GM19324 (cell line): ENCODE measurements around the gene CTSF.
"Not testable (repeated sequence)": the region's sequence is repeated elsewhere in the genome, so short reads cannot be mapped to it uniquely, and the experiment has no call there.

ENCODE experiments used
- ATAC-seq: cut with Tn5 transposase; IDR thresholded peaks from one replicate; pipeline ENCODE4 v1.9.1; 2021; ENCODE audit warnings: mild to moderate bottlenecking, moderate library complexity; ENCODE audit not compliant: unreplicated experiment, low FRiP score

The CTSF gene

GRCh38 chr11:66568124-66568916 is at the start of gene CTSF:
Gene CTSF, minus strand, starts transcription at chr11:66568606. Its CDS starts 120 bp downstream, at chr11:66568486.
- peak; percentile 49 for ATAC-seq

DNA sequence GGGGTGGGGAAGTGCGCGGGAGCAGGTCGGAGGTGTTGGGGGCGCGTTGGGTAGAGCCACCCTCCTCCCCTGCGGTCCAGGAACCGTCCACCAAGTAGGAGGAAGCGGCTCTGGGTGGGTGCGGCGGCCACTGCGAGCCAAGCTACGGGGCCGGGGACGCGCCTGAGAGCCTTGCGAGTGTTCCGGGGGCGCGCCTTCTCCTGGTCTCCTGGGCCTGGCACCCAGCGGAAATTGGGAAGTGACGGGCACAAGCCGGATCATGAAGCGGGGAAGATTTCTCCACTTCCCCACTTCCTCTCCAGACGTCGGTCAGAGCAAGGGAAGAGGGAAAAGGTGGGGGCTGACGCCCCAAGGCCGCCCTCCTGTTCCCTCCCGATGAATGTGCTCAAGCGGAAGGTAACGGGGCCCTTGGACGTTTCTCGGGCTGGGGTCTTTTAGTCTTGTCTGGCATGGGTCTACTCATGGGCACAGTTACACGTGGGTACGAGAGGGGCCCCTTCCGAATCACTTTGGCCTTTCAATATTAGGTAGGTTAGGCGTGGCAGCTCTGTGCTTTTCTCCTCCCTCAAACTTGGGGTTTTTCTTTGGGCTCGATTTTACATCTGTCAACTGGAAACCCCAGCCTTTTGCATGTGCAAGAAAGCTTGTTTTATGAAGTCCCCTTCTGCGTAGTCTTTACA is 48.9 kb upstream of the CTSF start:
- ATAC-seq, result no peak

DNA sequence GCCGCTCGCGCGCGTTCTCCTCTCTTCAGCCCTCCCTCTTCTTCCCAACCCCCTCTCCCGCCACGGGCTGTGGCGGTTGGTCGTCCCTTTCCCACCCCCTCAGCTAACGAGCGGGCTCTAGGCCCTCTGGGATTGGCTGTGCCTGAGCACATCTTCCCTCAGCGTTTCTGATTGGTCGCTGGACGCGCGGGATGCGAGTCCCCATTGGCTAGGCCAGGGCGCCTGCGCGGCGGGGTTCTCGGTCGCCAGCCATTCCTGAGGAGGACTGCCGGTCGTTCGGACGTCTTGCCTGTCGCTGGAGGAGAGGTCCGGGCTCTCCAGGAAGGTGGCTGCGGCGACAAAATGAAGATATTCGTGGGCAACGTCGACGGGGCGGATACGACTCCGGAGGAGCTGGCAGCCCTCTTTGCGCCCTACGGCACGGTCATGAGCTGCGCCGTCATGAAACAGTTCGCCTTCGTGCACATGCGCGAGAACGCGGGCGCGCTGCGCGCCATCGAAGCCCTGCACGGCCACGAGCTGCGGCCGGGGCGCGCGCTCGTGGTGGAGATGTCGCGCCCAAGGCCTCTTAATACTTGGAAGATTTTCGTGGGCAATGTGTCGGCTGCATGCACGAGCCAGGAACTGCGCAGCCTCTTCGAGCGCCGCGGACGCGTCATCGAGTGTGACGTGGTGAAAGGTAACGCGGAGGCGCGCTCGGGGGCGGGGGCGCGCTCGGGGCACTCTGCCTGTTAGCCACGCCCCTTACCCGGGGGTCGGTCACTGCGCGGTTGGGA is 48.2 kb upstream of the CTSF start, which contains the start of gene RBM14:
TSS of gene RBM14 (plus strand) at position 252 of the 776 bp plus-strand sequence. CDS start at position 343, 91 bp downstream.
- ATAC-seq, result peak; percentile 93

- no peak for ATAC-seq
These were observed 45.7 kb upstream of the CTSF start for GRCh38 chr11:66614073-66614472.

- ATAC-seq, result no peak
These were observed 44.1 kb upstream of the CTSF start for GRCh38 chr11:66612458-66612857.

- no peak for ATAC-seq
These were observed 41.6 kb upstream of the CTSF start for GRCh38 chr11:66609721-66610617.

- ATAC-seq, result no peak
These were observed 38.9 kb upstream of the CTSF start for GRCh38 chr11:66607126-66607834.

GRCh38 chr11:66606608-66607007 is 38.2 kb upstream of the CTSF start:
- not testable (repeated sequence) for ATAC-seq

DNA sequence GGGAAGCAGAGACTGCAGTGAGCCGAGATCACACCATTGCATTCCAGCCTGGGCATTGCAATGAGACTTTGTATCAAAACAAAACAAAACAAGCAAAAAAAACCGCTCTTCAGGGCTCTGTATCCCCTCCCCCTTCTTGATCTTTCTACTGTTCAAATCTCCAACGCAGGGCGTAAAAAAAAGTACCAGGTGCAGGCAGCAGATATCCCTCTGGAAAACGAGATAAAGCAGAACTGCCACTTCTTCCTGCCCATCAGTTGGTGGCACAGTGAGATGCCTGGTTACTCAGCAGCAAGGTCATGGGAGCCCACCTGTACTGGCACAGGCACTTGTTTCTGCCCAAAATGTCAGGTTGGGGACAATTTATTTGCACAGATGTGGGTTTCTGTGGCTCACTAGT is 35.7 kb upstream of the CTSF start:
- ATAC-seq, result no peak

- ATAC-seq, result no peak
These were observed 34.7 kb upstream of the CTSF start for GRCh38 chr11:66603072-66603471.

- ATAC-seq, result no peak
These were observed 32.3 kb upstream of the CTSF start for GRCh38 chr11:66600631-66601233.

GRCh38 chr11:66600219-66600618 is 31.8 kb upstream of the CTSF start:
- ATAC-seq, result no peak

- ATAC-seq, result no peak
These were observed 30.6 kb upstream of the CTSF start for GRCh38 chr11:66598993-66599392.

DNA sequence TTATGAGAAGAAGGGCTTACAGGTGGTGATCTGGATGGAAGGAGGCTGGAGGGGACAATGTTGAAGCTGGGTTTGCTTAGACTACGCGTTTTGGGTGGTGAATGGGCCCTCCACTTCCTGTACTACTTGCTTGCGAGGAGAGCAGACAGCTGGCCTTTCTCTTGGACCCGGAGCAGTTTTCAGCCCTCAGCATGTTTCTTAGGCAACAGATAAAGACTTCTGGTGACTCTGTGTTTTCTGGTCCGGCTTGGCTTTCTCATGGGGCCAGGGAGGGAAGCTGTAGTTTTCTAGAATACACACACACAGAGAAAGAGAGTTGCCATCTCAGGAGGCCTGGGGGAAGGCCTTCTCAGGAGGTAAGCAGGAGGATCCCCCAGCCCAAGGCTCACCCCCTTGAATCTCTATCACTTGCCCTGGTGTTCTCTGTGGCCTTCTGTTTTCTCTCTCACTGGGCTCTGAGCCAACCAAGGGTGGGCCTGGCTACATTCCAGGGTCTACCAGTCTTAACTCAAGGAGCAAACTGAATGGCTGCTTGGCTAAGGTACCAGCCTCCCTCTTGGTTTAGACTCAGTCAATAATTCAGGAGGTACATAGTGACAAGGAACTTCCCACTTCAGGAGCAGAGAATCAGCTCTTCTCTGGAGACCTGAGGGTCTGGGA is 27.0 kb upstream of the CTSF start:
- no peak for ATAC-seq

- no peak for ATAC-seq
These were observed 25.2 kb upstream of the CTSF start for GRCh38 chr11:66593650-66594049.

DNA sequence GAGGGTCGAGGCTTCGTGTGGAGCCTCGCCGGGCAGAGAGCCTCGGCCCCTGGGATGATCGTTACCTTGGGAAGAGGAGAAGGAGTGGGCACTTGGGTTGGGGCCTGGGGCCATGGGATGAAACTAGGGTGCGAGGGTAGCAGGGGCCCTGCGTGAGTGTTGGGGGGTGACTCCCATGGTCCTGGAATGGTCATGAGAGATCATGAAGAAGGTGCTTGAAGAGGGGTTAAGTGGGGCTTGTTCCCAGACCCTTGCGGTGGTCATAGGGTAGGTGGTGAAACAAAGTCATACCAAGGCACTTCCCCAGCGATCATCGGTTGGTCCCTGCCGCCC is 24.9 kb upstream of the CTSF start:
- no peak for ATAC-seq

- ATAC-seq, result peak; percentile 96
These were observed 24.3 kb upstream of the CTSF start, which contains the start of the genes CCDC87 and CCS for GRCh38 chr11:66592457-66593302. Gene CCDC87, minus strand, starts transcription at chr11:66593063. Its CDS starts 48 bp downstream, at chr11:66593015. Gene CCS, plus strand, starts transcription at chr11:66593185. Its CDS starts 77 bp downstream, at chr11:66593262.

DNA sequence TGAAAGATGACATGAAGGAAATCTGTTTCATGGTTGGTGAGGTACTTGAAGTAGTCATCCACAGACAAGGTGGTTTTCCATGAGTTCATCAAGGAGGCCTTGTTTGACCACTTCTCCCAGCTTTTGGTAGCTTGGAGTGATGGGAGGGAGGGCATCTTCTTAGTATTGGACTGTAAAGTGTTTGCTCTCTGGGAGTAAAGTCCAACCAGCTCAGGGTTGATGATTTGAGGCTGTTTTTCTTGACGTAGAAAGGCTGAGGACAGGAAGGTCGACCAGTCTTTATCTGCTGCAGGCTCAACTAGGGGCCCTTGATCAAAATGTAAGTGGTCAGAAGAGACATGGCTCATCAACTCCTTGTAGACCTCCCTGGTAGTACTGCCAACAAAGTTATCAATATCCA is 22.8 kb upstream of the CTSF start:
- no peak for ATAC-seq
